H9 (cell line): ENCODE results near the gene PPP4R2. TPM values are rescaled to one million over a fixed set of nuclear protein-coding genes. Genes with fewer than 3 reads are reported as not detected.

Experiments used
- DNase-seq: peaks from one replicate; pipeline ENCODE4 v3.0.0-alpha.2; 2017
- H2AFZ ChIP-seq: one replicate; pipeline ENCODE4 v1.6.1; 2013; ENCODE audit warnings: mild to moderate bottlenecking, low read length, control low read depth, moderate library complexity
- H2AK5ac ChIP-seq: 2 replicates; pipeline ENCODE4 v1.6.1; 2013; ENCODE audit warnings: low read length, control low read depth, mixed read lengths; ENCODE audit not compliant: insufficient read length
- H2BK120ac ChIP-seq: one replicate; pipeline ENCODE4 v1.6.1; 2013; ENCODE audit warnings: low read depth, mild to moderate bottlenecking, low read length, control low read depth, inconsistent platforms; ENCODE audit not compliant: poor library complexity, severe bottlenecking
- H2BK12ac ChIP-seq: 2 replicates; pipeline ENCODE4 v1.6.1; 2013; ENCODE audit warnings: low read length, control low read depth, mixed read lengths, low read depth; ENCODE audit not compliant: insufficient read length
- H2BK15ac ChIP-seq: 2 replicates; pipeline ENCODE4 v1.6.1; 2013; ENCODE audit warnings: low read depth, low read length, control low read depth
- H2BK20ac ChIP-seq: one replicate; pipeline ENCODE4 v1.6.1; 2013; ENCODE audit warnings: low read depth, mild to moderate bottlenecking, low read length, control low read depth, inconsistent platforms; ENCODE audit not compliant: poor library complexity, severe bottlenecking
- H2BK5ac ChIP-seq: 2 replicates; pipeline ENCODE4 v1.6.1; 2013; ENCODE audit warnings: low read length, control low read depth, mixed read lengths; ENCODE audit not compliant: insufficient read length
- H3K14ac ChIP-seq: 2 replicates; pipeline ENCODE4 v1.6.1; 2013; ENCODE audit warnings: low read length, control low read depth; ENCODE audit not compliant: insufficient read depth
- H3K18ac ChIP-seq: 2 replicates; pipeline ENCODE4 v1.6.1; 2013; ENCODE audit warnings: low read depth, mild to moderate bottlenecking, mixed read lengths, low read length, control low read depth; ENCODE audit not compliant: insufficient read length
- H3K23ac ChIP-seq: 2 replicates; pipeline ENCODE4 v1.6.1; 2013; ENCODE audit warnings: low read length, control low read depth, mixed read lengths, low read depth; ENCODE audit not compliant: insufficient read length
- H3K23me2 ChIP-seq: 2 replicates; pipeline ENCODE4 v1.6.1; 2013; ENCODE audit warnings: low read depth, mild to moderate bottlenecking, mixed read lengths, low read length, control low read depth; ENCODE audit not compliant: insufficient read length, poor library complexity, severe bottlenecking
- H3K27ac ChIP-seq: 2 replicates; pipeline ENCODE4 v1.5.1; 2013; ENCODE audit warnings: low read length, control low read depth, mixed read lengths, low read depth; ENCODE audit not compliant: insufficient read length
- H3K27me3 ChIP-seq: 2 replicates; pipeline ENCODE4 v1.6.1; 2013; ENCODE audit warnings: low read length, control low read depth, inconsistent platforms; ENCODE audit not compliant: insufficient read depth
- H3K4ac ChIP-seq: 2 replicates; pipeline ENCODE4 v1.6.1; 2013; ENCODE audit warnings: low read depth, mild to moderate bottlenecking, control low read depth, inconsistent platforms, low read length, moderate library complexity
- H3K4me1 ChIP-seq: 2 replicates; pipeline ENCODE4 v1.6.1; 2013; ENCODE audit warnings: low read length, control low read depth, inconsistent platforms; ENCODE audit not compliant: insufficient read depth
- H3K4me2 ChIP-seq: 2 replicates; pipeline ENCODE4 v1.6.1; 2013; ENCODE audit warnings: low read length, control low read depth, mixed read lengths; ENCODE audit not compliant: insufficient read length, insufficient read depth
- H3K56ac ChIP-seq: 2 replicates; pipeline ENCODE4 v1.6.1; 2013; ENCODE audit warnings: low read depth, mild to moderate bottlenecking, mixed read lengths, low read length, control low read depth; ENCODE audit not compliant: insufficient read length
- H3K79me1 ChIP-seq: 2 replicates; pipeline ENCODE4 v1.6.1; 2013; ENCODE audit warnings: low read depth, mild to moderate bottlenecking, moderate library complexity, low read length, control low read depth, inconsistent platforms; ENCODE audit not compliant: insufficient read depth, poor library complexity, severe bottlenecking
- H3K79me2 ChIP-seq: 2 replicates; pipeline ENCODE4 v1.6.1; 2013; ENCODE audit warnings: low read length, control low read depth, inconsistent platforms; ENCODE audit not compliant: insufficient read depth
- H3K9ac ChIP-seq: 2 replicates; pipeline ENCODE4 v1.6.1; 2013; ENCODE audit warnings: low read length, control low read depth, mixed read lengths; ENCODE audit not compliant: insufficient read length; ENCODE audit errors: extremely low read depth
- H3K9me3 ChIP-seq: one replicate; pipeline ENCODE4 v1.6.1; 2013; ENCODE audit warnings: low read depth, low read length, inconsistent platforms; ENCODE audit not compliant: control insufficient read depth
- H3T11ph ChIP-seq: one replicate; pipeline ENCODE4 v1.6.1; 2013; ENCODE audit warnings: mild to moderate bottlenecking, low read length, control low read depth, inconsistent platforms
- H4K20me1 ChIP-seq: one replicate; pipeline ENCODE4 v1.6.1; 2013; ENCODE audit not compliant: control insufficient read depth, insufficient read length, insufficient read depth
- H4K5ac ChIP-seq: 2 replicates; pipeline ENCODE4 v1.6.1; 2013; ENCODE audit warnings: low read depth, mild to moderate bottlenecking, mixed read lengths, low read length, control low read depth; ENCODE audit not compliant: insufficient read length
- H4K8ac ChIP-seq: replicated peaks from 2 replicates; pipeline ENCODE4 v1.6.1; 2013; ENCODE audit warnings: low read length, control low read depth, mixed read lengths, low read depth; ENCODE audit not compliant: insufficient read length
- H4K91ac ChIP-seq: 2 replicates; pipeline ENCODE4 v1.6.1; 2013; ENCODE audit warnings: low read depth, mild to moderate bottlenecking, moderate library complexity, mixed read lengths, low read length, control low read depth; ENCODE audit not compliant: insufficient read length
- H3K27ac Mint-ChIP-seq, 3 experiments: 2 replicates in 2 of 3; 3 replicates in 1 of 3; pipeline ENCODE4 v1.8.0; 2020 to 2021; ENCODE audit warnings: mixed read lengths in 3 of 3, mild to moderate bottlenecking in 1 of 3, moderate library complexity in 1 of 3
- H3K27me3 Mint-ChIP-seq: 2 replicates; pipeline ENCODE4 v1.8.0; 2021; ENCODE audit warnings: low read depth, mild to moderate bottlenecking, moderate library complexity, mixed read lengths
- H3K36me3 Mint-ChIP-seq, 3 experiments: 2 replicates in 2 of 3; 3 replicates in 1 of 3; pipeline ENCODE4 v1.8.0; 2020 to 2021; ENCODE audit warnings: low read depth in 3 of 3, mixed read lengths in 3 of 3; ENCODE audit not compliant: insufficient read depth in 1 of 3
- H3K4me1 Mint-ChIP-seq, 2 experiments: 2 replicates each; pipeline ENCODE4 v1.8.0; 2020; ENCODE audit warnings: mixed read lengths in 2 of 2
- H3K4me3 Mint-ChIP-seq, 2 experiments: 2 replicates in 1 of 2; 3 replicates in 1 of 2; pipeline ENCODE4 v1.8.0; 2020 to 2021; ENCODE audit warnings: mild to moderate bottlenecking in 2 of 2, mixed read lengths in 2 of 2, moderate library complexity in 1 of 2
- H3K9me3 Mint-ChIP-seq, 2 experiments: 2 replicates in 1 of 2; 3 replicates in 1 of 2; pipeline ENCODE4 v1.8.0; 2020; ENCODE audit warnings: mild to moderate bottlenecking in 2 of 2, mixed read lengths in 2 of 2, moderate library complexity in 1 of 2
- WGBS: extraction: QIAGEN DNeasy Blood & Tissue Kit; methylation state at CpG from one replicate; pipeline ENCODE4 v1.1.7; 2013; ENCODE audit warnings: missing lambda C conversion rate, low lambda C conversion rate, mixed read lengths; ENCODE audit not compliant: insufficient read length; ENCODE audit errors: extremely low coverage; 5-methylcytosine and 5-hydroxymethylcytosine counted together
- total RNA-seq: library from RNA; stranded (reverse); gene quantifications from 2 replicates; pipeline ENCODE4 v1.2.1, GENCODE V29; 2021
- TF ChIP-seq, protein P1 (sequence below): fragments of 200-600 bp; sonication (generic); conservative IDR thresholded peaks from 3 replicates; pipeline ENCODE4 v1.8.0; 2021; ENCODE audit warnings: antibody characterized with exemption, mild to moderate bottlenecking

Gene PPP4R2
- total RNA-seq, 1 experiment from 2014 or later: 132 TPM

GRCh38 chr3:73007992-73008712 is 11.5 kb downstream of the PPP4R2 start:
- no peak overlapping the region for H2BK20ac ChIP-seq
- H4K8ac ChIP-seq: no peak overlapping the region
- no peak overlapping the region for H3K9ac ChIP-seq
- no peak overlapping the region for H2BK12ac ChIP-seq
- peaks cover 83% of the 10 kb centered on the region for H3K79me2 ChIP-seq
- H2AFZ ChIP-seq: no peak overlapping the region
- H3K14ac ChIP-seq: no peak overlapping the region
- H3K79me1 ChIP-seq: peaks cover 10% of the 10 kb centered on the region
- H2BK120ac ChIP-seq: no peak overlapping the region
- Mint-ChIP-seq H3K4me3 (no peak overlapping the region), H3K27me3 (no peaks in the 10 kb centered on the region), H3K27ac (peak overlapping the region in 1 of 3 experiments; percentile 33; a peak in 1 of 7 replicates), H3K9me3 (no peaks in the 10 kb centered on the region), H3K36me3 (peaks cover 31 to 61% (median 50%) of the 10 kb centered on the region in 3 experiments), H3K4me1 (peaks cover 40% of the 10 kb centered on the region in 2 experiments)
- H2AK5ac ChIP-seq: no peak overlapping the region
- H3K4me2 ChIP-seq: no peak overlapping the region
- no peaks in the 10 kb centered on the region for H4K20me1 ChIP-seq
- no peak overlapping the region for H2BK5ac ChIP-seq
- no peak overlapping the region for H3K4ac ChIP-seq
- no peak for DNase-seq
- H3K9me3 ChIP-seq: no peaks in the 10 kb centered on the region
- no peaks in the 10 kb centered on the region for H3K27me3 ChIP-seq
- TF ChIP-seq, protein P1, sequence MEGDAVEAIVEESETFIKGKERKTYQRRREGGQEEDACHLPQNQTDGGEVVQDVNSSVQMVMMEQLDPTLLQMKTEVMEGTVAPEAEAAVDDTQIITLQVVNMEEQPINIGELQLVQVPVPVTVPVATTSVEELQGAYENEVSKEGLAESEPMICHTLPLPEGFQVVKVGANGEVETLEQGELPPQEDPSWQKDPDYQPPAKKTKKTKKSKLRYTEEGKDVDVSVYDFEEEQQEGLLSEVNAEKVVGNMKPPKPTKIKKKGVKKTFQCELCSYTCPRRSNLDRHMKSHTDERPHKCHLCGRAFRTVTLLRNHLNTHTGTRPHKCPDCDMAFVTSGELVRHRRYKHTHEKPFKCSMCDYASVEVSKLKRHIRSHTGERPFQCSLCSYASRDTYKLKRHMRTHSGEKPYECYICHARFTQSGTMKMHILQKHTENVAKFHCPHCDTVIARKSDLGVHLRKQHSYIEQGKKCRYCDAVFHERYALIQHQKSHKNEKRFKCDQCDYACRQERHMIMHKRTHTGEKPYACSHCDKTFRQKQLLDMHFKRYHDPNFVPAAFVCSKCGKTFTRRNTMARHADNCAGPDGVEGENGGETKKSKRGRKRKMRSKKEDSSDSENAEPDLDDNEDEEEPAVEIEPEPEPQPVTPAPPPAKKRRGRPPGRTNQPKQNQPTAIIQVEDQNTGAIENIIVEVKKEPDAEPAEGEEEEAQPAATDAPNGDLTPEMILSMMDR: no peak
- H4K91ac ChIP-seq: no peak overlapping the region
- no peaks in the 10 kb centered on the region for H3K4me1 ChIP-seq
- H3K23ac ChIP-seq: no peak overlapping the region
- no peak overlapping the region for H4K5ac ChIP-seq
- no CpG with 5 or more reads among the region's 6 CpGs for WGBS
- H3K56ac ChIP-seq: no peak overlapping the region
- no peaks in the 10 kb centered on the region for H3K23me2 ChIP-seq
- no peak overlapping the region for H3K27ac ChIP-seq
- no peak overlapping the region for H2BK15ac ChIP-seq
- no peak overlapping the region for H3T11ph ChIP-seq
- no peak overlapping the region for H3K18ac ChIP-seq
